CD4-positive, alpha-beta T cell (primary cell): ENCODE data around the gene AVP. TPM values are rescaled to one million over a fixed set of nuclear protein-coding genes. Genes with fewer than 3 reads are reported as not detected.
A peak's percentile ranks its signal among the peaks of the same experiment; 100 is the strongest.

Source experiments
- ATAC-seq: fragments of 200-7000 bp; cut with Tn5 transposase; one replicate; pipeline ENCODE4 v1.10.0; 2022; ENCODE audit warnings: mild to moderate bottlenecking; ENCODE audit not compliant: poor library complexity
- CTCF ChIA-PET: fragments of 350-600 bp; sonication (Branson Sonifier 250); formaldehyde crosslinking; loops from one replicate; lab custom pipeline; 2021; ENCODE audit warnings: antibody characterized with exemption, inconsistent platforms; lab: Charles Lee
- POLR2A ChIA-PET: fragments of 350-600 bp; sonication (Branson Sonifier 250); formaldehyde crosslinking; loops from one replicate; lab custom pipeline; 2021; ENCODE audit warnings: antibody characterized with exemption, inconsistent platforms; lab: Charles Lee
- DNase-seq, 14 experiments: peaks; one replicate each; pipeline ENCODE4 v3.0.0-alpha.2; 2013 to 2020; ENCODE audit warnings: mixed read lengths in 2 of 14
- H3K27ac ChIP-seq, 2 donors: one replicate each; pipeline versions ENCODE4 v1.5.1 to v1.7.0; 2013; ENCODE audit warnings: low read length in 2 of 2, low read depth in 1 of 2, mild to moderate bottlenecking in 1 of 2
- H3K27me3 ChIP-seq, 2 experiments: 1 replicate in 1 of 2; 2 replicates in 1 of 2; pipeline versions ENCODE4 v1.6.1 to v1.7.0; 2013; ENCODE audit warnings: low read length in 2 of 2, control low read depth in 1 of 2, mild to moderate bottlenecking in 1 of 2, moderate library complexity in 1 of 2; ENCODE audit not compliant: insufficient read depth in 2 of 2, control insufficient read depth in 1 of 2
- H3K36me3 ChIP-seq: one replicate; pipeline ENCODE4 v1.6.1; 2013; ENCODE audit warnings: low read length, control low read depth; ENCODE audit not compliant: insufficient read depth
- H3K4me1 ChIP-seq: one replicate; pipeline ENCODE4 v1.6.1; 2013; ENCODE audit warnings: low read length, control low read depth; ENCODE audit not compliant: insufficient read depth
- H3K4me3 ChIP-seq: one replicate; pipeline ENCODE4 v1.5.1; 2013; ENCODE audit warnings: mild to moderate bottlenecking, low read length, moderate library complexity
- H3K9me3 ChIP-seq, 2 experiments: 1 replicate in 1 of 2; 2 replicates in 1 of 2; pipeline versions ENCODE4 v1.6.1 to v1.7.0; 2013; ENCODE audit warnings: low read length in 2 of 2, mild to moderate bottlenecking in 2 of 2, control low read depth in 1 of 2, moderate library complexity in 1 of 2; ENCODE audit not compliant: control insufficient read depth in 1 of 2, insufficient read depth in 1 of 2
- H3K27ac Mint-ChIP-seq: one replicate; pipeline ENCODE4 v1.8.0; 2020; ENCODE audit warnings: mixed read lengths
- H3K27me3 Mint-ChIP-seq: one replicate; pipeline ENCODE4 v1.8.0; 2021; ENCODE audit warnings: mixed read lengths
- H3K36me3 Mint-ChIP-seq: one replicate; pipeline ENCODE4 v1.8.0; 2021; ENCODE audit warnings: low read depth, mixed read lengths
- H3K4me1 Mint-ChIP-seq: one replicate; pipeline ENCODE4 v1.8.0; 2021; ENCODE audit warnings: low read depth, mixed read lengths
- H3K4me3 Mint-ChIP-seq: one replicate; pipeline ENCODE4 v1.8.0; 2020; ENCODE audit warnings: mild to moderate bottlenecking, mixed read lengths
- H3K9me3 Mint-ChIP-seq: one replicate; pipeline ENCODE4 v1.8.0; 2020; ENCODE audit warnings: mixed read lengths
- CTCF ChIP-seq: fragments of 200-600 bp; IDR thresholded peaks from one replicate; pipeline ENCODE4 v1.8.0; 2022; ENCODE audit warnings: antibody characterized with exemption, mild to moderate bottlenecking
- intact Hi-C, 2 experiments: fragments of 100-400 bp; cut with DNase I in 1 of 2; cut with micrococcal nuclease in 1 of 2; formaldehyde crosslinking; loops; one replicate each; pipeline versions ENCODE4 v1.15.1 to v1.9.0; 2023 to 2025; cut with DNase I, micrococcal nuclease
- total RNA-seq, 174 experiments: library from RNA in 2 of 174; stranded (reverse) in 2 of 174; gene quantifications; one replicate each; pipeline ENCODE4 v1.2.3 and lab custom pipeline; 2021 to 2026

The AVP gene
- total RNA-seq, 2 experiments from 2014 or later = 0.47 to 0.56 TPM

GRCh38 chr20:3106185-3106584 is 21.7 kb upstream of the AVP start:
- Mint-ChIP-seq H3K36me3 (peaks cover 10% of the 10 kb centered on the region), H3K9me3 (no peaks in the 10 kb centered on the region), H3K4me3 (no peak overlapping the region), H3K27me3 (no peaks in the 10 kb centered on the region), H3K4me1 (peaks cover 24% of the 10 kb centered on the region), H3K27ac (no peak overlapping the region)
- Histone ChIP-seq H3K27me3 (no peaks in the 10 kb centered on the region), H3K9me3 (no peaks in the 10 kb centered on the region), H3K36me3 (peaks cover 28% of the 10 kb centered on the region), H3K4me3 (no peak overlapping the region), H3K4me1 (peaks cover 18% of the 10 kb centered on the region), H3K27ac (no peak overlapping the region)
- no peak for ATAC-seq
- ChIA-PET CTCF (no interaction called here), POLR2A (no interaction called here)
- no peak for TF ChIP-seq CTCF
- intact Hi-C loops = no loop called here
- no peak for DNase-seq

GRCh38 chr20:3105256-3106137 is 21.0 kb upstream of the AVP start:
- H3K27me3 ChIP-seq = no peaks in the 10 kb centered on the region
- no peak overlapping the region for H3K4me3 ChIP-seq
- Mint-ChIP-seq H3K4me3 (no peak overlapping the region), H3K27ac (peak overlapping the region; percentile 30), H3K36me3 (peaks cover 7% of the 10 kb centered on the region), H3K27me3 (no peaks in the 10 kb centered on the region), H3K9me3 (no peaks in the 10 kb centered on the region), H3K4me1 (peaks cover 24% of the 10 kb centered on the region)
- no peaks in the 10 kb centered on the region for H3K9me3 ChIP-seq
- ATAC-seq = no peak
- DNase-seq = no peak
- H3K27ac ChIP-seq = no peak overlapping the region
- peaks cover 23% of the 10 kb centered on the region for H3K4me1 ChIP-seq
- ChIA-PET POLR2A (interaction anchor here (0.6 kb wide), 1 partner anchor 12 kb away, joined by 4 read pairs; no protein-coding TSS in a partner anchor), CTCF (interaction anchor here (0.6 to 0.7 kb wide), 2 partner anchors 12 to 117 kb away, joined by 3 read pairs; no protein-coding TSS in a partner anchor)
- TF ChIP-seq CTCF = no peak
- intact Hi-C loops = no loop called here
- peaks cover 27% of the 10 kb centered on the region for H3K36me3 ChIP-seq

- no peak for TF ChIP-seq CTCF
- peaks cover 15% of the 10 kb centered on the region for H3K36me3 ChIP-seq
- peaks cover 23% of the 10 kb centered on the region for H3K4me1 ChIP-seq
- no peaks in the 10 kb centered on the region for H3K27me3 Mint-ChIP-seq
- peaks cover 7% of the 10 kb centered on the region for H3K36me3 Mint-ChIP-seq
- no peak overlapping the region for H3K27ac ChIP-seq
- H3K4me1 Mint-ChIP-seq = peaks cover 24% of the 10 kb centered on the region
- H3K4me3 Mint-ChIP-seq = no peak overlapping the region
- H3K27ac Mint-ChIP-seq = peak overlapping the region; percentile 74
- ChIA-PET POLR2A (interaction anchor here (0.9 to 1.1 kb wide), 3 partner anchors 10 to 26 kb away, joined by 3 to 4 read pairs (median 4); no protein-coding TSS in a partner anchor), CTCF (interaction anchor here (1.3 kb wide), 1 partner anchor 12 kb away, joined by 7 read pairs; no protein-coding TSS in a partner anchor)
- H3K9me3 ChIP-seq = no peaks in the 10 kb centered on the region
- ATAC-seq (no peak), DNase-seq (no peak)
- no peaks in the 10 kb centered on the region for H3K9me3 Mint-ChIP-seq
- no peak overlapping the region for H3K4me3 ChIP-seq
- no peaks in the 10 kb centered on the region for H3K27me3 ChIP-seq
- intact Hi-C loops = no loop called here
These were observed 19.0 kb upstream of the AVP start for GRCh38 chr20:3103369-3104032.
